ENCODE measurements around the gene FH.

FH gene

DNA sequence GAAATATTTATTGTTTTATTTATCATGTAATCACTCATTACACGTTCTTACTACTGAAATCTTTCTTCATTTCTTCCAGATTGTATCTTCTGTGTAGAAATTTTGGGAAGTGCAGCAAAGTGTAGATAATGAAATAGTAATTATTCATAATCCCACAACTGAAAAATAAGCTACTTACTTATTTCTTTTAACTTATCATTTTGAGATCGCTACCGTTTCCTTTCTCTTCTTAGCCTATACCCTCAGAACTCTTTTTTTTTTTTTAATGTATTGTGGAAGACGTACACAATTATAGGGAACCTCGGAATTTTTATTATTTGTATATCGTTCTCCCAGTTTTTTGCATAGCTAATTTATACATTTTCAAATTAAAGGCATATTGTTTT is 518 bp upstream of the FH start:
- no peak for DNase-seq

DNA sequence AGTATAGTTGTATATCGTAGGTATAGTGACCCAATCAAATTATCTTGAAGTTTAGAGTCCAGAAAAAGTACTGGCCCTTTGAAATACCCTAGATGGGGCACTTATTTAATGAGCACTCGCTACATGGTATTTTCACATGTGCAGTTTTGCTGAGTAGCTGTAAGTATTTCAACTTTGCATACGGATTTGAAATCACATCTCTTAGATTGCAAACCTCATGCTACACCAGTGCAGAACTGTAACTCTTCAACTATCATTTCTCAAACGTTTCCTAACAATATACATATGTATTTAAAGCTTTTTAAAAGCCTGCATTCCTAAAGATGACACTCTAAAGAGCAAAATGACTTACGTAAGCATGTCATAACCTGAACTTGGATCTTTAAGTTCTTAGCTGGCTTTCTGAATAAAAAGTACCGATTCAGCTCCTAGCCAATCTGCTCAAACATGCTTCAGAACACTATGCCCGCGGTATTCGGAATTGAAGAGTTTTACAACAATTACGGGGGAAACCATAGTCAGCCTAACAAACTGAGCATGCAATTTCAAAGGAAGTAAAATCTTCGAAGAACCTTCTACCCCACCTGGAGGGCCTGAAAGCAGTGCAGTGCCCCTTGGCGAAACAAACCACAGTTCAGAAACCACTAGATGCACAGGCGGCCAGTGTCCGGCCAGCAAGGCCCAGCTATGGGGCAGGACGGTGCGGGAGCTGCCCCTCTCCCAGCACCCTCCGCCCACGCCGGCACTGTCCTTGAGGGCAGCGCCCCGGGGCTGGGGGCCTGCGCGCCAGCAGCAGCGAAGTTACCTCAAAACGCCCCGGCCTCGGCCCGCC is 863 bp downstream of the FH start:
- DNase-seq, result no peak

DNA sequence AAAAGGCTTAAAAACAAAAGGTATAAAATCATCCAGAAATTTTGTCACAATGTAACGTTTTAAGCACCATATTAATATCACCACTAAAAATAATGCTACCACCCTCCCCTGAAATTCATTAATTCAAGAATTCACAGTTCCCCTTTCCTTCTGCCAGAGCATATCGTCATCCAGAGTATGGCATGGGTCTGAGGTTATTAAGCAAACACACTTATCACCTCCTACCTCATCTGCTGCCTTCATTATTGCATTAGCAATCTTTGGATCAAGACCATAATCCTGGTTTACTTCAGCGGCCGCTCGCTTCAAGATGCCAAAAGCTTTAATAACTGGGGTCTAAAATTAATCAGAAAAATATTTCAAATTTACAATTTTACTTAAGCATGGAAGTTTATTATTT is 6.2 kb downstream of the FH start:
- no peak for DNase-seq

DNA sequence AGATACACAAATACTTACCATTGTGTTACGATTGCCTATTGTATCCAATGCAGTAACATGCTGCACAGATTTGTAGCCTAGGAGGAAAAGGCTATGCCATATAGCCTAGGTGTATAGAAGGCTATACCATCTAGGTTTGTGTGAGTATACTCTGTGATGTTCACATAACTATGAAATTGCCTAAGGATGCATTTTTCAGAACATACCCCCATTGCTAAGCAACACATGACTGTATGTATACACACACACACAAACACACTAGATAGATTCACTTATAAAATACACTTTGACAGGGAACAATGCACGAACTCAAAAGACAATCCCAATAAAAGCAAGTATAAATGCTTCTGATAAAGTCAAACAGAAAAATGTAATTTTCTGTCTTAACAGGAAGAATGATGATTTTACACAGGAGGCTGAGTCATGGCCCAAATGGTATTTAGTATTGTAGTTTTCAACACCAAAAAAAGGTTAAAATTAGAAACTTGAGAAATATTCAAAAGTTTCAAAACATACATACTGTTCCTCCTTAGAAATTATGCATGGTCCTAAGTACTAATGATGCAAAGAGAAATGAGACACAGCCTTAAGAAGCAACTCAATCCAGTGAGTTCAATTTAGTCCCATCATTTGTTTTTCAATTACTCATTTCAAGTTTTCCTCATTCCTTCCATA is 12.2 kb downstream of the FH start:
- DNase-seq, result no peak

DNA sequence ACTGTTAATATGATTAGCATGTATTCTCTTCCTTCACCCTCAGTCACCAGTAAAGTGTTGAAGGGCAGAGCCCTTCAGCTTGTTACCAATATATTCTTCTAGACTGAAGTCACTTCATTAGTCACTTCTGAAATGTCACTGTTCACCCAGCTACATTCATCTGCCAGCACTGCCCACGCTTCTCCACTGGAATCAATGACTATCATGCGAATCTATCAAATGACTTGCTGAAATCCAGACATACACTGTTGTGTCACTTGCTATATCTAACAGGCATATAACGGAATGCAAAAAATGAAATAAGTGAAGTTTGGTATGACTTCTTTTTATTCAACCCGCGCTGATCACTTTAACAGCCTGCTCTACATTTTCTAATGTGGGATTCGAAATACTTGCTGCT is 16.1 kb downstream of the FH start:
- no peak for DNase-seq

DNA sequence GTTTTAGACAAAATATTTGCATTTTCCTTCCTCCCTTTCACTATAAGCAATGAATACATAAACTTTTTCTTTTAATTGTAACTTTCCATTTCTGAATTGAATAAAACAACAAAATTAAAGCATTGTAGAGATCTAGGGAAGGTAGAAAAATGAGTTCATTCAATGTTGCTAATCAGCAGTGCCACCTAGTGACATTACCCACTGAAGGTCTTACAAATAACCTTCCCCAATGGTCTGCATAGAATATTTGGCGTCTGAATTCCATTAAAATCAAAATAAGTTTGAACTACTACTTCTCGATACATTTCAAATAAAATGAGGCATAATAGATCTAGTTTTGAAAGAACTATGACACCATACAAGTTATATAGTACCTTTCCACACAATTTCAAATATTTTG is 19.6 kb downstream of the FH start:
- DNase-seq, result no peak

DNA sequence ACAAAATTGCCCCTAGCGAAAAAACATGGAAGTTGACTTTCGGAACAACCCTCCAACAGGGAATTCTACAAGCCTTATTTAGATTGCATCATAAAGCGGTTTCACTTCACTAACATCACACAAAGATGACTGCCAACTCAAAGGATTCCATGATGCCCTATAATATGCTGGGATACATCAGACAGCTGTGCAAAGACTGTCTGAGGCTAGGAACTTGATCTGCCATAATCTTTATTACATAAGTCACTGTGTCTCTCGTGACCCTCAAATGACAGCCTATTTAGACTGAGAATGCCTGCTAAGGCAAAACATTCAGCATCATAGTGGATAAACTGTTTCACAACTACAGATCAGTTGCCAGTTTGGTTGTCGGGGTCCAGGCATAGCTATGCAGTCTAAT is 23.8 kb downstream of the FH start:
- no peak for DNase-seq

DNA sequence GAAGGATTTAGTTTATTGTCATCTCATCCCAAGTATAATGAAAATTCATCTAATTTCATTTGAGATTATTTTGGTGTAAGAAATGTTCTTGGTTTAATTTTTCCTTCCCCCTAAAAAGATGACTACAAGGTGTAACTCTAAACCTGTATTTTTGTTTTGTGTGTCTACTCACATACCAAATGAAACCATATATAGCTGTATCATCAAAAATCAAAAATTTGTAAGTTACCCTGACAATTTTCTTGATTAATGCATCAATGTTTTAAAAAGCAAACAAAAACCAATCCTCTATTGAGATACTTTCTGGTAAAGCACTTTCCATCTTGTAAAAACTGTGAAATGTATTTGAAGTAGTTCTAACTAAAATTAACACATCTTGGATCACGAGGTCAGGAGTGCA is 30.8 kb downstream of the FH start:
- no peak for DNase-seq

DNA sequence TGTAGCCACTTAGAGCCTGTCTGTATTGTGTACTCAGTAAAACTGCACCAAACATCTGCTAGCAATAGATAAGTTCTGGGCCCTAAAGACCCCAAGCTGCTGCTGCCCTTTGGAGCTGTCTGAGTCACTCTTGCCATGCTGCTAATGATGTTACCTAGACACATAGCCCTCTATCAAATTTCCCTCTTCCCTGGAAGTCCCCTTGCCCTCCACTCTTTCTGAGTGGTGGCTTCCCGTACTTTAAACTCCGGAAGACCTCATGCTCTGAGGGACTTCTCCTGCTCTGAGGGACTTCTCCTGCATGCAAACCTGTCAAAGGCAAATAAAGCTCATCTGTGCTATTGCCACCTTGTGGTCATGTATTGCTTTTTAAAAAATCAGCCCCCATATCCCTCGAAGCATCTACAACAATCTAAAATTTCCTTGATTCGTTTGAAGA is 34.0 kb downstream of the FH start:
- no peak for DNase-seq

DNA sequence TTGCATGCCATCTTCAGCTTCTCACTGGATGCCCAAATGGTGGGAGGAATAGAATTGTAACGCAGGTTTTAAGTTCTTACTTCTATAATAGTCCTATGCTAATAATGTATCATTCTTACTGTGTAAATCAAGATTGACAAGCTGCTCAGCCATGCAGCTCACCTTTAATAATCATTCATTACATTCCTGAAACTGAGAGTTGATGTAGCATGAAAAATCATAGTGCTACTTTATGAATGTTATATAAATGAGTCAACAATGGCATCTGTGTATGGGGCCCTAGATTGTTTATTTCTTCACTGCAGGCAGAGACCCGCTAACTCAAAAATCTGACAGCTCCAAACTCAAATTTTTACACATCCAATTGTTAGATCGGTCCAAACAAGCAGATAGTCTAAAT is 34.4 kb downstream of the FH start:
- no peak for DNase-seq

DNA sequence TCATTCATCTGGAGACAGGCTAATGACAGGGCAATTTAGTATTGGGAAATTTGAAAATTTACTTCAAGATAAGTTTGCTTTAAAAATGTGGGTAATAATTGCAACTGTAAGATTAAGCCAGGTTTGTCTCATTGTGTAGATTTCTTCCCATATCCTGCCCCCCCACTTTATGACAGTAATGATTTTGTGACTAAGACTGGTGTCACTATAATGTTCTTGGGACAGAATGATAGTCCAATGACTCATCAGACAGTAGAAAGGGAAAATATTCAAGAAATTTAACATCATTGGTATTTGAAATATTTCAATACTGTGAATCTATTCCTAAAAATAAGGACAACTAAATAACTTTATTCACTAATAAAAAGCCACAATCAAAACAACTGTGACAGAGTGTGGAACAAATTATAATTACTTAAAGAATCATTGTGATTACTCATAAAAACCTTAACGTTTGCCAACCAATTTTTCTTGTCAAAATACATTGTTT is 36.7 kb downstream of the FH start:
- no peak for DNase-seq

DNA sequence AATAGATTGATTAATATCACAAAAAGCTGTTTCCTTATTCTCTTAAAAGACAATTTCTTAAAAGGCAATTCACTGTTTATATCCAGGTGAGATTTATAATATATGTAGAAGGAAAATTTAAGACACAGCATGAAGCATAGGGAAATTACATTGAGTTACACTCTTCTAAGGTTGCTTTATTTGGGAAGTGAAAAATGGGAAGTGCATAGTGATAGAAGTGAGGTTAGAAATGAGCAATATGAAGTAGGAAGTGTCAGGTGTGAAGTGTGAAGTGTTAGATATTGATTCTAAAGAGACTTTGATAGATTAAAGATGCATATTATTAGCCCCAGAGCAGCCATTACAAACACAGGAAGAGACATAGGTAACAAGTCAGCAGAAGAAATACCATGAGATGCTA is 40.3 kb downstream of the FH start:
- no peak for DNase-seq

DNA sequence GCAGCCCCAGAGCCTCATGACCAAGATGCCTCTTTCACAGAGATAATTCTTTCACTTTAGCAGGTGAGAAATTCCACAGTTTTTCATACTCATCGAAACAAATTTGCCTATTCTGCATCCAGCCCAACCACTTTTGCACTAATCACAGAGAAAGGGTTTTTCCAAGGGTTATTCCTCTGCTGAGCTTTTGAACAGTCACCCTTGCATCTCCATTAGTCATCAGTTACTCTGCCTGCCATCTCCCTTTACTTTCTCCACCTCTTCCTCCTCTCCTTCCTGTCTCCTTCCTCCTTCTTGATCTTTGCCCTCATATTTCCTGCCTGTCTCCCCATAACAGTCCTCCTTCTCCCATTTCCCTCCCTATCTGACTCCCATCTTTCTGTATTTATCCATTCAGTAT is 43.9 kb downstream of the FH start:
- no peak for DNase-seq

DNA sequence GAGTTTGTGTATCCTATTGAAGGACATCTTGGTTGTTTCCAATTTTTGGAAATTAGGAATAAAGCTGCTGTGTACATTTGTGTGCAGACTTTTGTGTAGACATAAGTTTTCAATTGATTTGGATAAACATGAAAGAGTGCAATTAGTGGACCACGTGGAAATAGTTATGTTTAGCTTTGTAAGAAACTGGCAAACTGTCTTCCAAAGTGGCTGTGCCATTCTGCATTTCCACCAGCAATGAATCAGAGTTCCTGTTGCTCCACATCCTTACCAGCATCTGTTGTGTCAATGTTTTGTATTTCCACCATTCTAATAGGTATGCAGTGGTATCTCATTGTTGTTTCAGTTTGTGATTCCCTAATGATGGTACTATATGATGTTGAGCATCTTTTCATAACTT is 46.5 kb downstream of the FH start:
- no peak for DNase-seq

DNA sequence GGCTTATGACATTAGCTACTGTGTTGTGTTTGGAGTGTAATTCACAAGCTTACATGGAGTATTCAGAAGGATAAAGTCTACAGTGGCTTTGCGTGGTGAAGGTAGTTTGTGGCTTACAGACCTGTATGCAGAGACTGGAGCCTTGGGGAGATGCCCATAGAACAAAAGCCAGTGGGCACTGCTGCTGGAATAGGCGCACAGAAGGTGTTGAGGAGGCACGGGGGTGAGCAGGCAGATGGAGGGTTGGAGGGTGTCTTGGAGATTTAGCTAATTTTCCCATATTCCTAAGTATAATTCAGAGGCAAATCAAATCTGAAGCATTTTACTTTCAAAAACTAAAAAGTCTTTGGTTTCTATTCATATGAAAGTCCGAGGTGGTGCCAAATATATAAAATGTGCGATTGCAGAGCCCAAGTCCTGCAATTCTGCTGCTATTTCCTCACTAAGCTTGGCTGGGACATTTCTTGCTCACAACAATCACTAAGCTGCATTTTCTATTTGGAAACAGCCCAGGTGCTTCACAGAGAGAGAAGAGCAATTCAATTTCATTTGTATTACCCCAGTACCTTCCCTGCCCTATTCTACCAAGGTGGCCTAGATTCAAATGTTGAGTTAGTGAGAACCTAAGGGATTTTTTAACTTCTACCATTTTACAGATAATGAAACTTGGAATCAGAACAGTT is 48.5 kb downstream of the FH start:
- DNase-seq, result no peak

DNA sequence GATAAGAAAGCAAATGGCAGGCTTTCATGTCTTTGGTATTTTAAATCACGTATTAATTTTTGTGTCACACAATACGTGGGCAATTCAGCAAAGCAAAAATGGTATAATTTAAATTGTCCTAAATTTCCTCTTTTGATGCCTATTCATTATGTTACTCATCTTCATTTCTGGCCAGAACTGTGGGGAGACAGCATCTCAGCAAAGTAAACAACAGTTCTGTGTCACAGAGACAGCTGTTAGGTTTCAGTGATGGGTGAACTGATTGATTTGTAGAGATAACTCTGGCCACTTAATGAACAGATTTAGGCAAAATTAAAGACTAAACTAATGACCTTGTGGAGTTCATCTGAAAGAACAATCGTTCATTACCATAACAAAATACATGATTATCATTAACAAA is 49.2 kb downstream of the FH start:
- no peak for DNase-seq

DNA sequence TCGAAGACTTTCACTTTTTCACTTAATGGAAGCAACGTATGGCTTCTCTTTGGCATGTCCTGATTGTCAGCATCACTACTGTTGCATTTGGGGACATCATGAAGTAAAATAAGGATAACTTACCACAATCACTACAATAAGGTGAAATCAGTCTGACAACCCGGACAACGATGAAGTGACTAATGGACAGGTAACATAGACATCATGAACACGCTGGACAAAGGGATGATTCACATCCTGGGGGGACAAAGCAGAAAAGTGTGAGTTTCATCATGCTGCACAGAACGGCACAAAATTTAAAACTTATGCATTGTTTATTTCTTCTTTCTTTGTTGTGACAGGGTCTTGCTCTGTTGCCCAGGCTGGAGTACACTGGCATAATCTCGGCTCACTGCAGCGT is 53.9 kb downstream of the FH start:
- no peak for DNase-seq

DNA sequence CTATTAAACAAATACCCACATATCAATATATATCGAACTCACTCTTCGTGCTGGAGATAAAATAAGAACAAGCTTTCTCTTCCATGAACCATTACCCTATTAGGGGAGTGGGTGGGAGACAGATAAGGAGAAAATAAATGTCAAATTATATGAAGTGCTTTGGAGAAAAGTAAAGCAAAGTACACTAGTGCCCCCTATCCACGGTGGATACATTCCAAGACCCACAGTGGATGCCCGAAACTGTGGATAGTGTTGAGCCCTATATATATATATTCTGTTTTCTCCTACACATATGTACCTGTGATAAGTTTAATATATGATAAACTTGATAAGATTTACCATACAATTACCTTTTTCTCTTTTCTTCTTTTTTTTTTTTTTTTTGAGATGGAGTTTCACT is 54.6 kb downstream of the FH start:
- DNase-seq, result no peak

DNA sequence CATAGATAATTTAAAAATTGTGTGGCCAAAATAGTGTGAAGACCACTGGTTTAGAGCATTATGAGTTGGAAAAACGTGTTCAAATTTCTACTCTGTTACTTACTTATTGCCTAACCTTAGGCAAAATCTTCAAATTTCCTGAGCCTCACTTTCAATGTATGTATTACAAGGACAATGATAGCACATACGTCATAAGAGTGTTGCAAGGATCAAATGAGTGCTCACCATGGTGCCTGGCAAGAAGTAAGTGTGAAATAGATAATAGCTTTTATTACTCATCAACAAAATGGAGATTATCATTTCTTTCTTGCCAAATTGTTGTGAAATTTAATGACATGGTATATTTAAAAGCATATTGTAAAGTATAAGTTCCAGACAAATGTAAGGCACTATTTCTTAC is 57.2 kb downstream of the FH start:
- DNase-seq, result no peak

DNA sequence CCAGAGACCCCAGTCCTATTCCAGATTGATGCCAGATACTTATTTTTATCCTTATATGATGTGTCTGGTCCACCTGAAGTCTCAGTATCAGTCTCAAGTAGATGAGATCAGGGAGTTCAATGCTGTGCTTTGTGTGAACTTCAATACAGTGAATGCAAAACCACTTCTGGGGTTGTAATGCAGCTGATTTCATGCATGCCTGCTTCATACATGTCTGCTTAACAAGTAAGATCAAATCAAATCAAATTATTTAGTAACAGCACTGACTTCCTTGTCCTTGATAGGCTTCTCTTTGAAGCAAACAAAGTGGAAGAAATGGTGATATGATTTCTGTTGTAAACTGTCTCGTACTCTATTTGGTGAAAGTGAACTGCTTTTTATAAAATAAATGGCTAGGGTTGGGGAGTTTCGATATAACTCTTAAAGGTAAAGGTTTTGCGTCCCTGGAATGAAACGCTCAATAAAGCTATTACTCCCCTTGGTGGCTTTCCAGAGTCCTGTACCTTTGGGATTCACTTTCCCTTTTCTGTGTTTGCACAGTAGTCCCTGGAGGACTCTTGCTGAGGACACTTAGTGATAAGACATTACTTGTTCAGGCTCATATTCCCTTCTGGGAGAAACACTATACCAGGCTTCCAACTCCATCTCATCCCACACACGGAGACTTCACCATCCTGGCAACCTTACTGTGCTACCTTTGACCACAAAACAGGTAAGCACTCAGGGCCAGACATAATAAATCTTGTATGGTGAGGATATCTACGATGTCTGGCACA is 59.3 kb downstream of the FH start:
- no peak for DNase-seq

DNA sequence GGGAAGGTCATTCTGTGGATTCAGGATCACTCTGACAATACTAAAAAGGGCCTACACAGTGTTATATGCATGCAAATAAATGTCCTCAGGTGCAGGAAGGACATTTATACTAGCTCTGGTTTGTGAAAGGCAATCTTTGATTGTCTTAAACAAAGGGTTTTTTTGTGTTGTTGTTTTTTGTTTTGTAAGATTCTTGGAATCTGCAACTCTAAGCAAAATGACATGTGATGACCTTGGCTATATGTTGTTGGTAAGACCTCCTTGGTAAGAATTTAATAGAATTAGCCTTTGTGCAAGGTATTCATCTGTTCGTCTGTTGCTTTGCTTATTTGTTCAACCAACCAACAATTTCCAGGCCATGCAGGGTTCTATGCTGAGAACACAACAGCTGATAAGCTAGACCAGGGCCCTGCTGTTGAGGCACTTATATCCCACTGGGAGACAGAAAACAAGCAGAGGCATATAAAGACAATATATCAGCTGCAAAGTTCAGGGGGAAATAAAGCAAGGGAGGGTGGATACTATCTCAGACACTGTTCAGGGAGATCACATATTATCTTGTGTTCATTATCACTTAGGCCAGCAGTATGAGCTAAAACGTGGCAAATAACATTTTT is 60.3 kb downstream of the FH start:
- DNase-seq, result no peak

DNA sequence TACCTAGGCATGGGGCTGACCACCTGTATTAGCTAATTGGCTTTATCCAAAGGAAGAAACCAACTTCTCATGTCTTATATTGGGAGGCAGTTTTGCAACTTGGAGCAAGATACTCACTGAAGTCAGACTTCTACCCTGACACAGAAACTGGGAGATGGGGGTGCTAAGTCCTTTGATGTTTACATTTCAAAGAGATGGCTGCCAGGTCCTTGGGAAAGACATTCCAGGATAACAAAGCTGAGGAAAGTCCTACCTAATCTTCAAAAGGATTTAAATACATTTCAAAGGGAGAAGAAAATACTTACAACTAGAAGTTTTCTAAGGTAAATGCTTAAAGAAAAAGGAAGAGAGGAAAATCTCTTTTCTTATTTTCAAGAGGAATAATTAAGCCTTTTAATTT is 62.1 kb downstream of the FH start:
- DNase-seq, result no peak

DNA sequence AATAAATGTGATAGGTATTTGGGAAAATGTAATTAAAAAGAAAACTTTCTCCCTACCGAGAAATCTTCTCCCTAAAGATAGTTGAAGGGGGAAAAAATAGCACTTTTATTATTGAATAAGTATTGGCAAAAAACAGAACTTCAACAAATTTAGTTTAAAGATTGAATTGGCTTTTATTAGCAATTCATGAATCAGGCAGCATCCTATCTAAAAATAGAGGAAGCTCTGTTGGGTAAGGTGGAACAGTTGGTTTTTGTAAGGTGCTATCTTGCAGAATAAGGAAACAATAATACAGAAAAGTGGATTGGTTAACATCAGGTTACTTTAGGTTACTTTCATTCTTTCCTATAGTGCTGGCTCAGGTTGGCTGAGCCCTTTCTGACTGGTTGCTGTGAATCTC is 62.8 kb downstream of the FH start:
- DNase-seq, result no peak

All from NCI-H526 treated with DMSO at 0.1 percent for 48 hours (cell line).